OCI-LY3 (cell line): Measurements from ENCODE around the gene NPC1.
A peak's percentile ranks its signal among the peaks of the same experiment; 100 is the strongest.

Source experiments
- H2AFZ ChIP-seq: fragments of 200-600, 300-600 bp; shearing (Covaris generic); 2 replicates; pipeline ENCODE4 v1.6.0; 2014; ENCODE audit warnings: antibody characterized with exemption, low read depth, low read length
- H3K27ac ChIP-seq: fragments of 200-600, 300-600 bp; sonication (generic); 2 replicates; pipeline ENCODE4 v1.5.1; 2014; ENCODE audit warnings: mild to moderate bottlenecking, low read length, moderate library complexity, mixed read lengths
- H3K27me3 ChIP-seq: fragments of 200-600, 300-600 bp; sonication (generic); 2 replicates; pipeline ENCODE4 v1.6.1; 2014; ENCODE audit warnings: low read depth, low read length, mixed read lengths
- H3K36me3 ChIP-seq: fragments of 200-600, 300-600 bp; sonication (generic); replicated peaks from 2 replicates; pipeline ENCODE3; 2014; ENCODE audit warnings: low read depth, low read length, mixed read lengths
- H3K4me1 ChIP-seq: fragments of 300-600, 200-600 bp; sonication (generic); 2 replicates; pipeline ENCODE4 v1.6.1; 2014; ENCODE audit warnings: low read length, mixed read lengths
- H3K4me2 ChIP-seq: fragments of 200-600, 300-600 bp; sonication (generic); 2 replicates; pipeline ENCODE4 v1.6.1; 2014; ENCODE audit warnings: low read length, mixed read lengths
- H3K4me3 ChIP-seq: fragments of 300-600, 200-600 bp; sonication (generic); 2 replicates; pipeline ENCODE4 v1.5.1; 2014; ENCODE audit warnings: antibody characterized with exemption, mild to moderate bottlenecking, low read length, moderate library complexity
- H3K79me2 ChIP-seq: fragments of 300-600, 200-600 bp; shearing (Covaris generic); 2 replicates; pipeline ENCODE4 v1.6.1; 2014; ENCODE audit warnings: mild to moderate bottlenecking, low read length, mixed read lengths
- H3K9ac ChIP-seq: fragments of 300-600, 200-600 bp; shearing (Covaris generic); 2 replicates; pipeline ENCODE4 v1.6.0; 2014; ENCODE audit warnings: mild to moderate bottlenecking, low read length, moderate library complexity
- H3K9me3 ChIP-seq: fragments of 200-600, 300-600 bp; shearing (Covaris generic); 2 replicates; pipeline ENCODE4 v1.6.1; 2014; ENCODE audit warnings: low read length, mixed read lengths; ENCODE audit not compliant: insufficient read depth
- H4K20me1 ChIP-seq: fragments of 200-600, 300-600 bp; sonication (generic); 2 replicates; pipeline ENCODE4 v1.6.1; 2016; ENCODE audit warnings: low read length, mixed read lengths; ENCODE audit not compliant: insufficient read depth
- EZH2phosphoT487 ChIP-seq: fragments of 200-600 bp; shearing (Covaris generic); IDR thresholded peaks from 2 replicates; pipeline ENCODE4 v1.6.1; 2018; ENCODE audit warnings: antibody characterized with exemption, mixed run types, low read depth
- TF ChIP-seq, protein P1 (sequence below): fragments of 200-600, 300-600 bp; sonication (generic); IDR thresholded peaks from 2 replicates; pipeline ENCODE4 v1.5.1; 2014; ENCODE audit warnings: antibody characterized with exemption, low read length, low read depth

Gene NPC1

GRCh38 chr18:23538870-23539269 is 47.4 kb downstream of the NPC1 start:
- TF ChIP-seq, protein P1, sequence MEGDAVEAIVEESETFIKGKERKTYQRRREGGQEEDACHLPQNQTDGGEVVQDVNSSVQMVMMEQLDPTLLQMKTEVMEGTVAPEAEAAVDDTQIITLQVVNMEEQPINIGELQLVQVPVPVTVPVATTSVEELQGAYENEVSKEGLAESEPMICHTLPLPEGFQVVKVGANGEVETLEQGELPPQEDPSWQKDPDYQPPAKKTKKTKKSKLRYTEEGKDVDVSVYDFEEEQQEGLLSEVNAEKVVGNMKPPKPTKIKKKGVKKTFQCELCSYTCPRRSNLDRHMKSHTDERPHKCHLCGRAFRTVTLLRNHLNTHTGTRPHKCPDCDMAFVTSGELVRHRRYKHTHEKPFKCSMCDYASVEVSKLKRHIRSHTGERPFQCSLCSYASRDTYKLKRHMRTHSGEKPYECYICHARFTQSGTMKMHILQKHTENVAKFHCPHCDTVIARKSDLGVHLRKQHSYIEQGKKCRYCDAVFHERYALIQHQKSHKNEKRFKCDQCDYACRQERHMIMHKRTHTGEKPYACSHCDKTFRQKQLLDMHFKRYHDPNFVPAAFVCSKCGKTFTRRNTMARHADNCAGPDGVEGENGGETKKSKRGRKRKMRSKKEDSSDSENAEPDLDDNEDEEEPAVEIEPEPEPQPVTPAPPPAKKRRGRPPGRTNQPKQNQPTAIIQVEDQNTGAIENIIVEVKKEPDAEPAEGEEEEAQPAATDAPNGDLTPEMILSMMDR: no peak
- TF ChIP-seq EZH2phosphoT487: no peak
- Histone ChIP-seq H3K36me3 (peaks cover 77% of the 10 kb centered on the region), H3K4me1 (peaks cover 28% of the 10 kb centered on the region)

GRCh38 chr18:23538001-23538400 is 48.3 kb downstream of the NPC1 start:
- Histone ChIP-seq H3K4me2 (no peak overlapping the region), H3K9ac (no peak overlapping the region), H3K27ac (no peak overlapping the region), H4K20me1 (peaks cover 22% of the 10 kb centered on the region), H3K4me1 (peaks cover 28% of the 10 kb centered on the region), H2AFZ (no peak overlapping the region), H3K79me2 (no peaks in the 10 kb centered on the region), H3K27me3 (no peaks in the 10 kb centered on the region), H3K9me3 (no peaks in the 10 kb centered on the region), H3K36me3 (peaks cover 79% of the 10 kb centered on the region), H3K4me3 (no peak overlapping the region)
- TF ChIP-seq EZH2phosphoT487: no peak
- TF ChIP-seq, protein P1: no peak

More at GRCh38 chr18:23538870-23539269, 47.4 kb downstream of the NPC1 start:
- Histone ChIP-seq H3K9me3 (no peaks in the 10 kb centered on the region), H3K27ac (no peak overlapping the region), H4K20me1 (peaks cover 22% of the 10 kb centered on the region), H3K4me3 (no peak overlapping the region), H3K4me2 (peak overlapping the region; percentile 33), H3K27me3 (no peaks in the 10 kb centered on the region), H3K79me2 (no peaks in the 10 kb centered on the region), H2AFZ (no peak overlapping the region), H3K9ac (no peak overlapping the region)

- no peak for TF ChIP-seq EZH2phosphoT487
- TF ChIP-seq, protein P1: no peak
- peaks cover 75% of the 10 kb centered on the region for H3K36me3 ChIP-seq
Measured at GRCh38 chr18:23537274-23537673, 49.0 kb downstream of the NPC1 start.

GRCh38 chr18:23536204-23536603 is 50.1 kb downstream of the NPC1 start:
- Histone ChIP-seq H3K79me2 (no peaks in the 10 kb centered on the region), H3K27ac (no peak overlapping the region), H3K4me3 (no peak overlapping the region), H4K20me1 (peaks cover 22% of the 10 kb centered on the region), H3K27me3 (no peaks in the 10 kb centered on the region), H3K4me1 (peaks cover 24% of the 10 kb centered on the region), H3K9ac (no peak overlapping the region), H3K36me3 (peaks cover 71% of the 10 kb centered on the region), H3K9me3 (no peaks in the 10 kb centered on the region), H2AFZ (no peak overlapping the region), H3K4me2 (no peak overlapping the region)
- TF ChIP-seq, protein P1: no peak
- no peak for TF ChIP-seq EZH2phosphoT487

More at GRCh38 chr18:23537274-23537673, 49.0 kb downstream of the NPC1 start:
- no peaks in the 10 kb centered on the region for H3K27me3 ChIP-seq
- H3K27ac ChIP-seq: no peak overlapping the region
- peaks cover 22% of the 10 kb centered on the region for H4K20me1 ChIP-seq
- H3K79me2 ChIP-seq: no peaks in the 10 kb centered on the region
- no peak overlapping the region for H3K4me3 ChIP-seq
- no peaks in the 10 kb centered on the region for H3K9me3 ChIP-seq
- H3K4me1 ChIP-seq: peaks cover 28% of the 10 kb centered on the region
- H3K9ac ChIP-seq: no peak overlapping the region
- H2AFZ ChIP-seq: no peak overlapping the region
- H3K4me2 ChIP-seq: no peak overlapping the region
